MM.1S (cell line): ENCODE measurements around the gene TEX19.

Experiments
- DNase-seq: peaks from one replicate; pipeline ENCODE4 v3.0.0-alpha.2; 2015
- H2AFZ ChIP-seq: fragments of 300-600 bp; sonication (generic); 2 replicates; pipeline ENCODE4 v1.6.0; 2016; ENCODE audit warnings: antibody characterized with exemption, low read length
- H3F3A ChIP-seq: fragments of 300-600 bp; sonication (generic); 2 replicates; pipeline ENCODE4 v1.6.1; 2016; ENCODE audit warnings: mild to moderate bottlenecking, antibody characterized with exemption, low read length, moderate library complexity, mixed read lengths; ENCODE audit not compliant: insufficient read depth
- H3K27ac ChIP-seq: fragments of 300-600 bp; sonication (generic); 2 replicates; pipeline ENCODE4 v1.5.1; 2016; ENCODE audit warnings: mild to moderate bottlenecking, low read length
- H3K27me3 ChIP-seq: fragments of 300-600 bp; sonication (generic); replicated peaks from 2 replicates; pipeline ENCODE4 v1.6.0; 2016; ENCODE audit warnings: low read length; ENCODE audit not compliant: insufficient read depth
- H3K36me3 ChIP-seq: fragments of 300-600 bp; sonication (generic); replicated peaks from 2 replicates; pipeline ENCODE4 v1.6.1; 2016; ENCODE audit warnings: mild to moderate bottlenecking, low read length, mixed read lengths; ENCODE audit not compliant: insufficient read depth
- H3K4me1 ChIP-seq: fragments of 300-600 bp; sonication (generic); 2 replicates; pipeline ENCODE4 v1.6.1; 2016; ENCODE audit warnings: low read length, mixed read lengths
- H3K4me2 ChIP-seq: fragments of 300-600 bp; sonication (generic); 2 replicates; pipeline ENCODE4 v1.6.0; 2016; ENCODE audit warnings: low read depth, low read length
- H3K4me3 ChIP-seq: fragments of 300-600 bp; sonication (generic); 2 replicates; pipeline ENCODE4 v1.5.1; 2016; ENCODE audit warnings: low read length, mixed read lengths
- H3K79me2 ChIP-seq: fragments of 300-600 bp; sonication (generic); 2 replicates; pipeline ENCODE4 v1.6.1; 2016; ENCODE audit warnings: mixed run types, low read length, mixed read lengths
- H3K9ac ChIP-seq: fragments of 300-600 bp; sonication (generic); 2 replicates; pipeline ENCODE4 v1.6.1; 2016; ENCODE audit warnings: low read length, mixed read lengths
- H3K9me2 ChIP-seq: fragments of 300-600 bp; sonication (generic); replicated peaks from 2 replicates; pipeline ENCODE4 v1.6.1; 2016; ENCODE audit warnings: mild to moderate bottlenecking, low read length, mixed read lengths; ENCODE audit not compliant: insufficient read depth
- H3K9me3 ChIP-seq: fragments of 300-600 bp; sonication (generic); replicated peaks from 2 replicates; pipeline ENCODE4 v1.6.1; 2016; ENCODE audit warnings: mild to moderate bottlenecking, low read length, mixed read lengths; ENCODE audit not compliant: insufficient read depth
- H4K20me1 ChIP-seq: fragments of 300-600 bp; sonication (generic); 2 replicates; pipeline ENCODE4 v1.6.1; 2016; ENCODE audit warnings: mild to moderate bottlenecking, low read length, moderate library complexity, mixed read lengths; ENCODE audit not compliant: insufficient read depth
- EZH2 ChIP-seq: fragments of 300-600 bp; sonication (generic); optimal IDR thresholded peaks from 2 replicates; pipeline ENCODE3; 2017; ENCODE audit warnings: low read depth, mild to moderate bottlenecking, antibody characterized with exemption, low read length, mixed read lengths
- EZH2phosphoT487 ChIP-seq: fragments of 300-600 bp; sonication (generic); IDR thresholded peaks from 2 replicates; pipeline ENCODE4 v1.6.1; 2018; ENCODE audit warnings: antibody characterized with exemption, low read length
- TF ChIP-seq, protein P1 (sequence below): fragments of 300-600 bp; sonication (generic); IDR thresholded peaks from 2 replicates; pipeline ENCODE4 v1.5.1; 2016; ENCODE audit warnings: antibody characterized with exemption, low read length, mixed read lengths

TEX19 gene

DNA sequence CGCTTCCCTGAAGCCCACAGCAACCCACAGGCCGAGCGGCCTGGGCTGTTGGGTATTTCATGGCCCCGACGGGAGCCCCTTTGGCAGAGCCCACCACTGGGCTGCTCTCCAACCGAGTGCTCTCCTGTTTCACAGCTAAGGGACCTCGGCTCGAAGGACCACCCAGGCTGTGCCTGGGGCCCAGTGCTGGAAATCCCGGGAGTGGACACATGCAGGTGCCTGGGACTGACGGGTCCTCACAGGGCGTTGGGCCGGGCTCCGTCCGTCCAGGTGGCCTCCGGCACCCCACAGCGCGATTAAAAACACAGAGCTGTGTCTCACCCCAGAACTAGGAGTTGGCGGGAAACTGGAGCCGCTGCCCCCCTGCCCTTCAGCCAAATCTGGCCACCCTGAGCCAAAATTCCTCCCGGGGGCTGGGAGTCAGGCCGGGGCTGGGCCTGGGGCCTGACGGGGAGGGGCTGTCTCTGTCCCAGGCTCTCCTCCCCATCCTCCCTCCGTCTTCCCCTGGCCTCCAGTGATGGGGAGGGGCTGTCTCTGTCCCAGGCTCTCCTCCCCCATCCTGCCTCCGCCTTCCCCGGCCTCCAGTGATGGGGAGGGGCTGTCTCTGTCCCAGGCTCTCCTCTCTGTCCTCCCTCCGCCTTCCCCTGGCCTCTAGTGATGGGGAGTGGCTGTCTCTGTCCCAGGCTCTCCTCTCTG lies 26.7 kb downstream of the TEX19 start:
- Histone ChIP-seq H3K9ac (no peak overlapping the region), H3K27ac (no peak overlapping the region), H3K27me3 (no peaks in the 10 kb centered on the region), H3K4me3 (no peak overlapping the region), H3K4me1 (peaks cover 3% of the 10 kb centered on the region; the same call in 1 of the 2 replicates), H3K9me3 (no peaks in the 10 kb centered on the region), H3K9me2 (no peaks in the 10 kb centered on the region), H4K20me1 (no peaks in the 10 kb centered on the region), H2AFZ (no peak overlapping the region), H3K79me2 (no peaks in the 10 kb centered on the region), H3K4me2 (no peak overlapping the region), H3F3A (no peaks in the 10 kb centered on the region), H3K36me3 (no peaks in the 10 kb centered on the region)
- DNase-seq, result no peak
- TF ChIP-seq EZH2phosphoT487, result no peak
- TF ChIP-seq EZH2, result no peak
- TF ChIP-seq, protein P1, sequence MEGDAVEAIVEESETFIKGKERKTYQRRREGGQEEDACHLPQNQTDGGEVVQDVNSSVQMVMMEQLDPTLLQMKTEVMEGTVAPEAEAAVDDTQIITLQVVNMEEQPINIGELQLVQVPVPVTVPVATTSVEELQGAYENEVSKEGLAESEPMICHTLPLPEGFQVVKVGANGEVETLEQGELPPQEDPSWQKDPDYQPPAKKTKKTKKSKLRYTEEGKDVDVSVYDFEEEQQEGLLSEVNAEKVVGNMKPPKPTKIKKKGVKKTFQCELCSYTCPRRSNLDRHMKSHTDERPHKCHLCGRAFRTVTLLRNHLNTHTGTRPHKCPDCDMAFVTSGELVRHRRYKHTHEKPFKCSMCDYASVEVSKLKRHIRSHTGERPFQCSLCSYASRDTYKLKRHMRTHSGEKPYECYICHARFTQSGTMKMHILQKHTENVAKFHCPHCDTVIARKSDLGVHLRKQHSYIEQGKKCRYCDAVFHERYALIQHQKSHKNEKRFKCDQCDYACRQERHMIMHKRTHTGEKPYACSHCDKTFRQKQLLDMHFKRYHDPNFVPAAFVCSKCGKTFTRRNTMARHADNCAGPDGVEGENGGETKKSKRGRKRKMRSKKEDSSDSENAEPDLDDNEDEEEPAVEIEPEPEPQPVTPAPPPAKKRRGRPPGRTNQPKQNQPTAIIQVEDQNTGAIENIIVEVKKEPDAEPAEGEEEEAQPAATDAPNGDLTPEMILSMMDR, result no peak

DNA sequence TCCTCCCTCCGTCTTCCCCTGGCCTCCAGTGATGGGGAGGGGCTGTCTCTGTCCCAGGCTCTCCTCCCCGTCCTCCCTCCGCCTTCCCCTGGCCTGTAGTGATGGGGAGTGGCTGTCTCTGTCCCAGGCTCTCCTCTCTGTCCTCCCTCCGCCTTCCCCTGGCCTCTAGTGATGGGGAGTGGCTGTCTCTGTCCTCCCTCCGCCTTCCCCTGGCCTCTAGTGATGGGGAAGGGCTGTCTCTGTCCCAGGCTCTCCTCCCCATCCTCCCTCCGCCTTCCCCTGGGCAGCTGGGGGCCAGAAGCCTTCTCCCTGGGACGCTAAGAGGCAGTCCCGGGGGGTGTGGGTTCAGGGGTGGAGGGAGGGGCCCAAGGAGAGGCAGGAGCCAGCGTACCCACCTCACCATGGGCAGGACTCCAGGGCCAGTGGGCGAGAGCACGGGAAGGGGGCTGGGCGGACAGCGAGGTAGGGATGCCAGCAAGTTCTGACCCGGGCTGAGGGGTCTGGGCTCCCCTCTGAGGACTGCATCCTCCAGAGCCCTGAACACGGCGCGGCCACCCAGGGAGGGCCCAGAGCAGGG lies 27.3 kb downstream of the TEX19 start:
- H3K9me3 ChIP-seq, result no peaks in the 10 kb centered on the region
- H3K4me1 ChIP-seq, result peaks cover 3% of the 10 kb centered on the region; the same call in 1 of the 2 replicates
- H3K79me2 ChIP-seq, result no peaks in the 10 kb centered on the region
- no peak overlapping the region for H3K27ac ChIP-seq
- no peak overlapping the region for H3K4me2 ChIP-seq
- no peak for DNase-seq
- no peak overlapping the region for H3K9ac ChIP-seq
- no peaks in the 10 kb centered on the region for H4K20me1 ChIP-seq
- TF ChIP-seq, protein P1, result no peak
- TF ChIP-seq EZH2, result no peak
- TF ChIP-seq EZH2phosphoT487, result no peak
- H3K4me3 ChIP-seq, result no peak overlapping the region
- H3K36me3 ChIP-seq, result no peaks in the 10 kb centered on the region
- no peak overlapping the region for H2AFZ ChIP-seq
- H3K27me3 ChIP-seq, result no peaks in the 10 kb centered on the region
- H3F3A ChIP-seq, result no peaks in the 10 kb centered on the region
- no peaks in the 10 kb centered on the region for H3K9me2 ChIP-seq

DNA sequence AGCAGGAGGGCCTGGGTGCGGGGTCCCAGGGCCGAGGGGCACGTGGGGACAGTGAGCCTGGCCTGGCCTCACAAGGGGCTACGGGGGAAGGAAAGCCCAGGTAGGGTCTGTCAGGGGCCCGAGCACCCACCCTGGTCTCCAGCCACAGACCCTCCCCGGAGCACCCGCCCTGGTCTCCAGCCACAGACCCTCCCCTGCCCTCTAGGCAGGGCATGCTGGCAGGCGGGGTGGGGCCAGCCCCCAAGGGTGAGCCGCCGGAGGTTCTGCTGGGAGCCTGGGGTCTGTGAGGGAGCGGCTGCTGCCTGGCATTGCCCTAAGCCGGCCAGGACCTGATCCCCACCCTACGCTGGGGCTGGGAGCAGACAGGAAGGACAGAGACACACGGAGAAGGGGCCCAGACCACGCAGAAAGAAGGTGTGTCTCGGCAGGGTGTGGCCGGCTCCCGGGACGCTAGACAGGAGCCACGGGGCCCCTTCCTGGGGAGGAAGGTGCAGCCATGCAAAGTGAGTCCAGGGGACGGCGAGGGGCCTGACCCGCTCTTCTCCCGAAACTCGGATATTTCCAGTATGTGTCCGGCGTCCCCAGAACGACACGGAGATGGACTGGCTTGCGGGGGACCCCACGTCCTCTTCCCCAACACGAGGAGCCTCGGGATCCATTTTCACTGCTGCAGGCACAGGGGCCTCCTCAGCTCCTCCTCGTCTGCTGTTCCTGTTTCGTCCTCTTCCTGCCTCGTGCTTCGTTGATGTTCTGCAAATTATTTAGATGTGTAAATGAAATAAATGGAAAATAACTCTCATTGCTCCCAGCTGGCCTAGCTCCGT lies 28.0 kb downstream of the TEX19 start:
- H3K4me3 ChIP-seq, result no peak overlapping the region
- H4K20me1 ChIP-seq, result no peaks in the 10 kb centered on the region
- H3K27ac ChIP-seq, result no peak overlapping the region

More for the DNA sequence above, 28.0 kb downstream of the TEX19 start:
- H3K27me3 ChIP-seq, result no peaks in the 10 kb centered on the region
- no peaks in the 10 kb centered on the region for H3F3A ChIP-seq
- TF ChIP-seq, protein P1, result no peak
- TF ChIP-seq EZH2 (no peak), EZH2phosphoT487 (no peak)
- H3K36me3 ChIP-seq, result no peaks in the 10 kb centered on the region
- no peaks in the 10 kb centered on the region for H3K9me2 ChIP-seq
- no peak for DNase-seq
- H3K4me2 ChIP-seq, result no peak overlapping the region
- H2AFZ ChIP-seq, result no peak overlapping the region
- H3K9ac ChIP-seq, result no peak overlapping the region
- no peaks in the 10 kb centered on the region for H3K4me1 ChIP-seq
- H3K79me2 ChIP-seq, result no peaks in the 10 kb centered on the region
- H3K9me3 ChIP-seq, result no peaks in the 10 kb centered on the region
